ENCODE data around the gene LRRK1.

LRRK1 gene

DNA sequence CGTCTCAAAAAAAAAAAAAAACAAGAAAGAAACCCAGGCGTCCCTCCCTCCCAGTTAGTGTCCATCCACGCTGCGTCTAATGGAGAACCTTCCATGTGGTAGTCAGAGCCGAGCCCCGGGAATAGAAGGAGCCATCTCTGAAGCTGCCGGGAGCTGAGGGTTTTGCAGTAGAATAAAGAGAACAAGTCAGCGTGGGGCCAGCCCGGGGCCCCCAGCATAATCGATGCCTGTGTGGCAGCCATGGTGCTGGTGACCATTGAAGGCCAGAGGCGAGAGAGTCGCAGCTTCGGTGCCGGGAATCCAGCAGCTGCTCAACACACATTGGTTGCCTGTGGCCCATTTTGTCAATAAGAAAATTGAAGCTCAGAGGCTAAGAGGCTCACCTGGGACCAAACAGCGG is 181.0 kb downstream of the LRRK1 start:
- H3K9me3 Mint-ChIP-seq: peaks cover 8% of the 10 kb centered on the region
- H3K36me3 Mint-ChIP-seq (ENCODE audit: low read depth): no peaks in the 10 kb centered on the region
- no peak for TF ChIP-seq CTCF (IDR thresholded peaks at IDR 0.05)
- no peak for DNase-seq
- H3K27ac Mint-ChIP-seq: no peak overlapping the region
- no peak overlapping the region for H3K4me3 Mint-ChIP-seq
- H3K27me3 Mint-ChIP-seq (ENCODE audit: low read depth, poor library complexity): peaks cover 3% of the 10 kb centered on the region
- peaks cover 4% of the 10 kb centered on the region for H3K4me1 Mint-ChIP-seq

DNA sequence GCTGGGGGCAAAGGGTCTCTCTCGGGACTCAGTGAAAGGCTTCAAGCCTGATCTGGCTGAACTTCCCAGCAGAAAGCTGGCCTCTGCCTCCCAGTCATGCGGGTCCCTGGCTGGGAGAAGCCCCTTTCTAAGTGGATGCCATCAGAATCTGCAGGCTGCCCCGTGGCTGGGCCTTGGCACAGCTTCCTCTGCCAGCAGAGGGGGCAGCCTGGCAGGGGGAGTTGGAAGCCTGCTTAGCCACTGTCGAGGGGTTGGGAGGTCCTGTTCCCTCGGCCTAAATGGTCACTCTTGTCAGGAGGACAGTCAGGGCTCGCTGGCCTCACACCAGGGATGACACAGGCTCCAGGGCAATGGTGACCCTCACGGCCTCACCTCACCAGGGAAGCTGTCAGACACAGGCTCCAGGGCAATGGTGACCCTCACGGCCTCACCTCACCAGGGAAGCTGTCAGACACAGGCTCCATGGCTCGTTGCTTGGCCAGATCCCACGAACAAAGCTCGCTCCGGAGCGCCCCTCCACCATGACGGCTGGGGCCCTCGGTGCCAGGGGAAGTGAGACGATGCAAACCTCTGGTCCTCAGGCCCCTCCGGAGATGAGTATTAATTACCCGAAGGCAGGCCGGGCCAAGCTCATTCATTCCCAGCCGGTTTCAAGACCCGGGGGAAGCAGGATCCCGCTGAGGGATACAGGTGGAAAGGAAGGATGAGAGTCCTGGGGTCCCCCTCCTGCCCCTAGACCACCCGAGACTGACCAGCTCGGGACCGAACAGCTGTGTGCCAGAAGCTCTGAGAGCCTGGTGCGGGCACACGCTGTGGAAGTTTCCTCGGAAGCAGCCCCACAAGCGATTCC is 181.7 kb downstream of the LRRK1 start:
- Mint-ChIP-seq H3K4me1 (peaks cover 11% of the 10 kb centered on the region), H3K4me3 (no peak overlapping the region), H3K36me3 (ENCODE audit: low read depth) (no peaks in the 10 kb centered on the region), H3K27me3 (ENCODE audit: low read depth, poor library complexity) (peaks cover 3% of the 10 kb centered on the region), H3K9me3 (peaks cover 8% of the 10 kb centered on the region), H3K27ac (no peak overlapping the region)
- TF ChIP-seq CTCF (IDR thresholded peaks at IDR 0.05): no peak
- DNase-seq: no peak

DNA sequence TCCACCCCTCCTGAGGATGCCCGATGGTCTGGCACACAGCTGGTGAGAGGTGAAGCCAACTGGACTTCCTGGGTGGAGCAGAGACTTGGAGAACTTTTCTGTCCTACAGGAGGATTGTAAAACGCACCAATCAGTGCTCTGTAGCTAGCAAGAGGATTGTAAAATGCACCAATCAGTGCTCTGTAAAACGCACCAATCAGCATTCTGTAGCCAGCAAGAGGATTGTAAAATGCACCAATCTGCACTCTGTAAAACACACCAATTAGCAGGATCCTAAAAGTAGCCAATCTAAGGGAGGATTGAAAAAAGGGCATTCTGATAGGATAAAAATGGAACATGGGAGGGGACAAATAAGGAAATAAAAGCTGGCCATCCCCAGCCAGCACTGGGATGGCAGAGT is 182.5 kb downstream of the LRRK1 start:
- Mint-ChIP-seq H3K4me3 (no peak overlapping the region), H3K27ac (no peak overlapping the region), H3K4me1 (peaks cover 19% of the 10 kb centered on the region), H3K36me3 (ENCODE audit: low read depth) (no peaks in the 10 kb centered on the region), H3K27me3 (ENCODE audit: low read depth, poor library complexity) (peaks cover 3% of the 10 kb centered on the region), H3K9me3 (peaks cover 8% of the 10 kb centered on the region)
- TF ChIP-seq CTCF (IDR thresholded peaks at IDR 0.05): no peak
- DNase-seq: no peak

DNA sequence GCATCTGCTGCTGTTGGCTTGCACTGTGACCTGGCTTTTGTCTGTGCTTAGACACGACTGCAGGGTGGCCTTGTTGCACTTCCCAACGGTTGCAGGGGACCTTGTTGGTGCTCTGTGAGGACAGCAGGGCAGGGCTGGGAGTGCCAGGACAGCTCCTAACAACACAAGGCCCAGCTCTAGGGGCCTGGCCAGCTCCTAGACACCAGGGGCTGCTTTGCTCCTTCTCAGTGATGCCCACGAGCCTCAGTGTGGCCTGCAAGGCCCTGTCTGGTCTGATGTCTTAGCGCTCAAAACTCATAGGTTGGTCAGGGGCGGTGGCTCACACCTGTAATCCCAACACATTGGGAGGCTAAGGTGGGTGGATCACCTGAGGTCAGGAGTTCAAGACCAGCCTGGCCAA is 183.6 kb downstream of the LRRK1 start:
- no peak for TF ChIP-seq CTCF (IDR thresholded peaks at IDR 0.05)
- Mint-ChIP-seq H3K27me3 (ENCODE audit: low read depth, poor library complexity) (peaks cover under 1% of the 10 kb centered on the region), H3K36me3 (ENCODE audit: low read depth) (no peaks in the 10 kb centered on the region), H3K4me1 (peaks cover 29% of the 10 kb centered on the region), H3K4me3 (no peak overlapping the region), H3K27ac (no peak overlapping the region), H3K9me3 (peaks cover 13% of the 10 kb centered on the region)
- DNase-seq: no peak

- Mint-ChIP-seq H3K4me3 (no peak overlapping the region), H3K27me3 (ENCODE audit: low read depth, poor library complexity) (no peaks in the 10 kb centered on the region), H3K36me3 (ENCODE audit: low read depth) (no peaks in the 10 kb centered on the region), H3K4me1 (peaks cover 29% of the 10 kb centered on the region), H3K9me3 (peaks cover 17% of the 10 kb centered on the region), H3K27ac (peak overlapping the region; percentile 50)
- TF ChIP-seq CTCF (IDR thresholded peaks at IDR 0.05): no peak
- no peak for DNase-seq
Observed at GRCh38 chr15:101103598-101103997, 184.4 kb downstream of the LRRK1 start.

- no peak for DNase-seq
- Mint-ChIP-seq H3K4me1 (peaks cover 29% of the 10 kb centered on the region), H3K27ac (no peak overlapping the region)
Observed at GRCh38 chr15:101104141-101104540, 185.0 kb downstream of the LRRK1 start.

More at GRCh38 chr15:101104141-101104540, 185.0 kb downstream of the LRRK1 start:
- H3K36me3 Mint-ChIP-seq (ENCODE audit: low read depth): no peaks in the 10 kb centered on the region
- TF ChIP-seq CTCF (IDR thresholded peaks at IDR 0.05): no peak
- peaks cover 21% of the 10 kb centered on the region for H3K9me3 Mint-ChIP-seq
- H3K27me3 Mint-ChIP-seq (ENCODE audit: low read depth, poor library complexity): no peaks in the 10 kb centered on the region
- H3K4me3 Mint-ChIP-seq: no peak overlapping the region

Measured in nephron progenitor cell (in vitro differentiated cells).